Stimulated activated CD4-positive, alpha-beta T cell treated with anti-CD3 and anti-CD28 coated beads, Interleukin-15, amount 100 ng/mL, for 1 hour (primary cell): ENCODE results near the gene ADAT3.
"Not testable (repeated sequence)": the region's sequence is repeated elsewhere in the genome, so short reads cannot be mapped to it uniquely, and the experiment has no call there.

Source experiments
- DNase-seq, 2 donors: peaks; one replicate each; pipeline ENCODE4 v3.0.0-alpha.2; 2020; ENCODE audit warnings: low read depth in 1 of 2, low spot score in 1 of 2

The ADAT3 gene

DNA sequence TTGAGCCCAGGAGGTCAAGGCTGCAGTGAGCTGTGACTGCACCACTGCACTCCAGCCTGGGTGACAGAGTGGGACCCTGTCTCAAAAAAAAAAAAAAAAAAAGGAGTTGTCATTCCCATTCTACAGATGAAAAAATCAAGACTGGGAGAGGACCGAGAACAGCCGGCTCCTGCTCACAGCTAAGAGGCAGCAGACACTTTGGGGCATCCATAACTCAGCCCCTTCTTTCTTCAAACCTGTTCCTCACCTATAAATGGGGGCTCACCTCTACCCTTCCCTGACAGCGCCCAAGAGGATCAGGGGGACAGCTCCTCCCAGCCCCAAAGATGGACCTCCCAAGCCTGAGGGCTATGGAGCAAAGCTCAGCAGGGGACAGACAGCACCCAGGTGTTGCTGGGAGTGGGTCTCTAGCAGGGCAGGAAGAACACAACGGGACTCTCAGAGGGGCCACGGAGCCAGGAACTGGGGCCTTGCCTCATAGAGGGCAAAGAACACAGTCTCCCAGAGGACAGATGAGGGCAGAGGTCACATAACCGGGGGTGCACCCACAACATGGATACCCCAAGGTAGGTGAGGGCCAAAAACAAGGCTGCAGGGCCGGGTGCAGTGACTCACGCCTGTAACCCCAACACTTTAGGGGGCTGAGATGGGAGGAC lies 38.4 kb upstream of the ADAT3 start:
- no peak for DNase-seq

DNA sequence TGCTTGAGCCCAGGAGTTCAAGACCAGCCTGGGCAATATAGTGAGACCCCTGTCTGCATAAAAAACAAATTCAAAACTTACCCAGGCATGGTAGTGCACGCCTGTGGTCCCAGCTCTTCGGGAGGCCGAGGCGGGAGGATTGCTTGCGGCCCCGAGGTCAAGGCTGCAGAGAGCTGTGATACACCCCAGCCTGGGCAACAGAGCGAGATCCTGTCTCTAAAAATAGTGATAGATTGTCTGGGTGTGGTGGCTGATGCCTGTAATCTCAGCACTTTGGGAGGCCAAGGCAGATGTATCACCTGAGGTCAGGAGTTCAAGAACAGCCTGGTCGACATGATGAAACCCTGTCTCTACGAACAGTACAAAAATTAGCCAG lies 37.9 kb upstream of the ADAT3 start:
- no peak for DNase-seq

DNA sequence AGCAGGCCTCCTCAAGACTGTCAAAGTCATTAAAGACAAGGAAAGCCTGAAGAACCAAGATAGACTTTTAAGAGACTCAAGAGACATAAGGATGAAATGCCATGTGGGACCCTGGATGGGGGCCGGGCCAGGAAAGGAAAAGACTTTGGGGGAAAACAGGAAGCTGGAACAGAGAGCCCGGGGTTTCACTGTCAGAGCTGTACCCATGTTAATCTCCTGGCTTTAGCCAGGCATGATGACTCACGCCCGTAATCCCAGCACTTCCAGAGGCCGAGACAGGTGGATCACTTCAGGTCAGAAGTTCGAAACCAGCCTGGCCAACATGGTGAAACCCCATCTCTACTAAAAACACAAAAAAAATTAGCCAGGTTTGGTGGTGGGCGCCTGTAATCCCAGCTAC lies 36.2 kb upstream of the ADAT3 start:
- DNase-seq = no peak

DNA sequence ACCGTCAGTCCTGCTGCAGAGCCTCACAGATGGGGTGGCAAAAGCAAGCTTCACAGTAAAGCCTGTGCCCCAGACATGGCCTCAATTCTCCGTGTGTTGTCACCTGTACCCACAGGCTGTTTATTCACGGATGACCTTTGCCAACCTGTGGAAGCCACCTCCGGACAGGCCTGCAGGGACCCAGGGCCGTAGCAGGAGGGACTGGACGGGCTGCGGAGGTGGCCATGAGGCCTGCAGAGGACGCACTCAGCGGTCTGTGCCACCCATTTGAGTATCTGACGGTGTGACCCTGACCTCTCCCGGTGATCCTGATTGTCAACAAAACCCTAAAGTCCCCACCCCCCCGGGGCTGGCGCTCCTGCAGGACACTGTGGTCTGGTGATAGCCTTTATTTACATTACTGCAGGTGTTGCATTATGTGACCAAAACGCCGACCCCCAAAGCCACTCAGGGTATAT lies 34.0 kb upstream of the ADAT3 start:
- DNase-seq = no peak

DNA sequence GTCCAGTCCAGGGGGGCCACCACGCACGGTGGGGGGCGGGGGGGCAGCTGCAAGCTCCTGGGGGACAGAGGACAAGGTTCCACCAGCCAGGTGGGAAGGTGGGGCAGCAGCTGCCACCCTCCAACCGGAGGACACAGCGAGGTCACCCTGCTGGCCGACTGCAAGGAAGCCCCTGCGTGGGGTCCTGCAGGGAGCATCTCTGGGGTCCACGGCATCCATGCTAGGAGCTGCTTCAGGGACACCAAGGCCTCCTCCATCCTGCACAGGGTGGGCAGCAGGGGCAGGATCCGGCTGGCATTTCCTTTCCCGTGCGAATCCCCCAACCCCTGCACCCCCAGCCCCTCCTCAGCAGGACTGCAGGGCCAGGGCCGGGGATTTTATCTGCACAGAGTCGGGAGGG lies 33.6 kb upstream of the ADAT3 start:
- DNase-seq = no peak

DNA sequence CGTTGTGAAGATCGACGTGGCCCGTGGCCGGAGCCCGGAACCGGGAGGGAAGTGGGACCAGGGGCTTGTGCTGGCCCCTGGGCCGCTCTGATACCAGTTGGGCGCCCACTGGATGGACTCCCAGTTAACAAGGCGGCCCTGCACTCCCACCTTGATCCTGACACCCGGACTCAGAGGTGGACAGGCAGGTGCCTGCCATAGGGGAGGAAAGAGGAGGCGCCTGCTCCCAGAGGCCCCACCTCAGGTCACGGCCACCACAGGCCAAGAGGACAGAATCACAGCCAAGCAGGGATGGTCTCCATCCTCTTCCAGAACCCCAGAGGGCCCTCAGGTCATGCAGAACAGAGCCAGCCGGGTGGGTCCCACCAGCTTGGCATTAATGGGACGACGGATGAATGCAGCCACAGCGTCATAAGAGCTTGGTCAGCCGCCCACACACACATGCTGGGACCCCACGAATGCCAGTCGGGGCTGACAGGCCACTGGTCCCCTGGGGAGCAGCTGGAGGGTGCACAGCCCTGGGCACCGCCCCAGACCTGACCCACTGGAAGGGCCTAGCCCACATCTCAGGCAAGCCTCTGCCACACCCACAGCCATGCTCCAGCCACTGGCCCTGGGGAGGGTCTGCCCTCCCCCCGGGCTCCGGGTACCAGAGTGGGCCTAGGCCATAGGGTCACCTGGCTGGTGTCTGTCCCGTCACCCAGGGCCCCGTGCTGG lies 32.2 kb upstream of the ADAT3 start:
- no peak for DNase-seq

- DNase-seq = no peak
Measured at GRCh38 chr19:1873524-1874473, 31.4 kb upstream of the ADAT3 start.

DNA sequence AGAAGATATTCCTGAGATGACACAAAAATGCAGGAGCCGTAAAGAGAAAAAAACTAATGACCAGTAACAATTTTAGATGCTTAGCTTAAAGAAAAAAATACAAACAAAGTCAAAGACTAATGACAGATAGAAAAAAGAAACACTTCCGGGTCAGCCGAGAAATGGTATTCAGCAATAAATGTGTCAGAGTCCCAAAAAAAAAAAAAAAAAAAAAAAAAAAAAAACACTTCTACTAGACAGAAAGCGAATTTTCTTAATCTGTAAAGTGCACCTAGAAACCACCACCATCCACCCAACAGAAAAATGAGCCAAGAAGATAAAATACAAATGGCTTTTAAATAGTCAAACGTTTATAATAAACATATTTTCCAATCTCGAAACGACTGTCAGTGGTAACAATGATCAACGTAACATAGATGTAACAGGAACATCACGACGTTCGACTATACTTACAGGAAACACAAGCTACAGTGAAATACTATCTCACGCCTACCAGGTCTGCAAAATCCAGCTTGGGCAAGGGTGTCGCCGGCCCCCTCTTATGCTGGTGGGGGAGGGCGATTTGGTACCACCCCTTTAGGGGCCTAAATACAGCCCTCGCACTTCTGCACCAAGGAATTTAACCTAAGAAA lies 30.5 kb upstream of the ADAT3 start:
- no peak for DNase-seq

DNA sequence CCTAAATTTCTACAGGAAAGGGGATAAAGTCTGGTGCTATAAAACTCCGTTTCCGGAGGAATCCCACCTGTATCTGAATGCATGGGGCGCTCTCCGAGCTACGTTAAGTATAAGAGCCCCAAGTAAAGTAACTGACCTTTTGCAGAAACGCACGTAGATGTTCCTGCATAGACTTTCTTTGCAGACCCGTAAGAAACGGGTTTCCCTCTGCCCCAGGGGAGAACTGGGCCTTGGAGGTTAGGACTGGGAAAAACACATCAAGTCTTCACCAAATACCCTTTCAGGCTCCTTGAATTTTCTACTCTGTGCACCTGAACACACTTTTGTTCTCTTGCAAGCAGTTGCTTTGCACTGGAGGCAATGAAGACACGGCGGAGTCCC lies 29.9 kb upstream of the ADAT3 start:
- not testable (repeated sequence) for DNase-seq

GRCh38 chr19:1875646-1876495 lies 29.3 kb upstream of the ADAT3 start:
- DNase-seq = peak; percentile 72 to 80

DNA sequence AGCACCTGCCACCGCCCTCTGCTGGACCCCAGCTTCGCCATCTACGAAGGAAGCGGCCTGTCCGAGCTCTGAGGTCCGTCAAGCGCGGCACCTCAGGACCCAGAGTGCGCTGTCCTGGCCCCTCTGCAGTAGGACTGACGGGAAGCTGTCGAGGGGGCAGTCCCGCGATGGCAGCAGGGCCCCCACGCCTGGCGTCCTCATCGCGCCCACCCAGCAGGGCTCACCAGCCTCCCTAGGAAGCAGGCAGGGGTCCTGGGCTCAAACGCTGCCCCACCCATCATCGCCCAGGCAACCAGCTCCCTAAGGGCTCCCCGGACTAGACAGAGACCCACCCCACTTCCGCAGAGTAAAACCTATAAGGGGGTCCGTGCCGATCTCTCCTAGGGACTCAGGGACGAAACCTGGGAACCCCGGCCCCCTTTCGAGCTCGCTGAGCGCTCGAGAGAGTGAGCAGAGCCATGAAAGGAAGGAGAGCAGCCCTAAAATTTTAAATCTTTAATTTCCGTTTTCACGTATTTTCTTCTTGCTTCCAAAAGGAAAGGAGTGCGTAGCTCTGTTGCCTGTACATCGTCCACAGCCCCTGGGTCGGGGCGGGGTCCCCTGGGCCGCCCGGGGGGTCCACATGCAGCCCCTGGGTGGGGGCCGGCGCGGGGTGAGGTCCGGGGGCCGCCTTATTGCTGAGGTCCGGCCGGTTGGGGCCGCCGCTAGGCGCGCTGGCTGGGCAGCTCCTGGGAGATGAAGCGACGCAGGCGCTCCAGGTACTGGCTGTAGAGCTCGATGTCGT lies 28.5 kb upstream of the ADAT3 start:
- not testable (repeated sequence) for DNase-seq

GRCh38 chr19:1877280-1877660 lies 27.9 kb upstream of the ADAT3 start:
- not testable (repeated sequence) for DNase-seq

DNA sequence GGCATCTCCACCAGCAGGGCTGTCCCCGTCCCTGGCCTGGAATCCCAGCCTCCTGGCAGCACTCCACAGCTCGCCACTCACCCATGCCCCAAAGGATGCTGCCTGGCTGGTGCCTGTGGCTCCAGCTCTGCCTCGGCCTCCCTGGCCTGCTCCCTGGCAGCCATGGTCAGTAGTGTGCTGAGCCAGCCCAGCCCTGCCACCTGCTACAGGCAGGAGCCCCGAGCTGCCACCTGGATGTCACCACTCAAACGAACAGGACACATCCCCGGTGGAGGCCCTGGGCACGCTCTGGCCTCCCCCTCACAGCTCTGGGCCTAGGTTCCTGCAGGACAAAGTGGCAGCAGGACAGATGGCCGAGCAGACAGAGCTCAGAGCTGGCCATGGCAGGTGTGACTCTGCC lies 26.6 kb upstream of the ADAT3 start:
- DNase-seq = not testable (repeated sequence)

DNA sequence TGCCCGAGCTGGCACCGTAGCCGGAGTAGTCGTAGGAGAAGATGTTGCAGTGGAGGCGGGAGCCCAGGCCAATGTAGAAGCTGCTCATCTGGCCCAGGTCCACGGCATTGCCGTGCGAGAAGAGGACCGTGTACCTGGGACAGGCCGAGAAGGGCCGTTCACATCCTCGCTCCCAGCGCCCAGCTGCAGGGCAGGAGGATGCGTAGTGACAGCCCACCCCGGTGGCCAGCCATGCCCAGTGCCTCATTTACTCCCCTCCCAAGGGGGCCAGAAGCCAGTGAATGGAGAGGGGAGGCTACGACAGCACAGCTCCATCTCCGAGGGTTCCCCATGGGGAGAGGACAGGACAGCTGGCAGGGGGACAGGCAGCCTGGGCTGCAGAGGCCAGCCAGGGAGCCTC lies 25.2 kb upstream of the ADAT3 start:
- not testable (repeated sequence) for DNase-seq

DNA sequence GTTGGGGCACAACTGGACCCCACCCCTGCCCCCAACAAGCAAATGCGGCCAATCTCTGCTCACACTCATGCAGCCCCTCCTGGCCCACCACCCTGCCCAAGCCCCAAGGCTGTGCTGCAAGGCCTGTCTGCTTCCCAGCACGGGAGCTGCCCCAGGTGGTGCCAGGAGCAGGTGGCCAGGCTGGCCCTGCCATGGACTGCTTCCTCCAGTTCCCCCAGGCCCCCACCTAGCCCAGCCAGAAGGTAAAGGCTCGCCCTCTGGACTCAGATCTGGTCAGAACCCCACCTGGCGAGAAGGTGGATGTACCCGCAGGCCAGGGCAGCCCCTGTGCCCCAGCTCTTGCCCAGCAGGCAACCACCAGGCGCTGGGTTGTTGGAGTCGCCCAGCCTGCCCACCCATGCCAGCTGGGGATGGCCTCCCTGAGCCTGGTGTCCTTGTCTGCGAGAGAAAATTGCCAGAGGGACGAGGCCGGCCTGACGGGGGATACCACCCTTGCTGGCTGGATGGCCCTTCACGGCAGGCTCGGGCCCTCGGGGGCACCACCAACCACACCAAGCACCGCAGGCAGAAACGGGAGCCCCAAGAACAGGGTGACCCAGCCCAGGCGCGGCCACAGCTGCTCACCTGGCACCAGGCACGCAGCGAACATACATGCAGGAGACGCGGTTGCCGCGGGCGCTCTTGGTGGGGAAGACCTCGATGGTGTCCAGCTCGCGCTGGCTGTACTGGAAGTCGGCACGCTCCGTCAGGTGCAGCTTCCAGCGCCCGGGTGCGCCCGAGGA lies 24.4 kb upstream of the ADAT3 start:
- no peak for DNase-seq

DNA sequence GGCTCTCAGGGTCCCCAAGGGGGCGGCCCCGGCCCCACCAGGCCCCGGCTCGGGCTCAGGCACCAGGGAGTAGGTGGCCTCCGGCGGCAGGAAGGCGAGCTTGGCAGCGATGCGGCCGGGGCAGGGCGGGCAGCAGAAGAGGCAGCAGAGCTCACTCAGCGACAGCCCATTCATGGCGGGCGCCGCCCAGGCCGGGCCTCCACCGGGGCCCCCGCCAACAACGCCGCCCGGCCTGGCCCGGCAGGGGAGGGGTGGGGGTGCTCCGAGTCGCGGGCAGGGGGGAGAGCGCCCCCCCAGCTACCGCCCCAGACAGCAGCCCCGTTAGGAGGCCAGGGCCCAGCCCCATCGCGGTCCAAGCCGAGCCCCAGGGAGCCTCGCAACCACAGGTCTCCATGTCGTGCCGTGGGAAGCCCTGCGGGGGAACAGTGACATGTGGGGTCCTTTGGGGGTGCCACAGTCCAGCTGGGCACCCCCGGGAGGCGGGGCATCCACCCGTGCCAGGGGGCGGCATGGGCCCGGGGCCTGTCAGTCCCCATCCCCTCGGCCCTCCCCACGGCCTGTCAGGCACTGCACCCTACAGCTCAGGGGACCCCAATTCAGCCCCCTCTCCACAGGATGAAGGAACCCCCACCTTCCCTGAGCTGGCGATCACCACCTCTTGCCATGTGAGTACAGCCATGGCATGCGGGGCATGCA lies 23.7 kb upstream of the ADAT3 start:
- not testable (repeated sequence) for DNase-seq

GRCh38 chr19:1882089-1882785 lies 23.0 kb upstream of the ADAT3 start:
- DNase-seq = peak in 1 of 2 donors; percentile 63
